ENCODE results near the gene DLGAP3.

DNA sequence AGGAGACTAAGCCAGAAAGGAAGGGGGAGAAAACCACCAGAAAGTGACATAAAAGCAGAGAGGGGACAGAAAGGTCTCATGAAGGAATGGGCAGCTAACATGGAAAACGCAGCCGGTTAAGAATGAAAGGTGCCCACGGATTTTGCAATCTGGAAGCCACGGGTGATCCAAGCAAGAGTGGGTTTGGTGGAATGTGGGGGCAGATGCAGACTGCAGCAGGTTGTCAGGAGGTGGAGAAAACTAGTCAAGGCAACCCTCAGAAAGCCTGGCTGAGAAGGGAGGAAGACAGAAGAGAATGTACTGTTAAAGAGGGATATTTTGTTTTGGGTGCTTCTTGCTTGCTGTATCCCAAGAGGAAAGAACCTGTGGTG is 57.3 kb downstream of the DLGAP3 start:
- TF ChIP-seq, protein P1, sequence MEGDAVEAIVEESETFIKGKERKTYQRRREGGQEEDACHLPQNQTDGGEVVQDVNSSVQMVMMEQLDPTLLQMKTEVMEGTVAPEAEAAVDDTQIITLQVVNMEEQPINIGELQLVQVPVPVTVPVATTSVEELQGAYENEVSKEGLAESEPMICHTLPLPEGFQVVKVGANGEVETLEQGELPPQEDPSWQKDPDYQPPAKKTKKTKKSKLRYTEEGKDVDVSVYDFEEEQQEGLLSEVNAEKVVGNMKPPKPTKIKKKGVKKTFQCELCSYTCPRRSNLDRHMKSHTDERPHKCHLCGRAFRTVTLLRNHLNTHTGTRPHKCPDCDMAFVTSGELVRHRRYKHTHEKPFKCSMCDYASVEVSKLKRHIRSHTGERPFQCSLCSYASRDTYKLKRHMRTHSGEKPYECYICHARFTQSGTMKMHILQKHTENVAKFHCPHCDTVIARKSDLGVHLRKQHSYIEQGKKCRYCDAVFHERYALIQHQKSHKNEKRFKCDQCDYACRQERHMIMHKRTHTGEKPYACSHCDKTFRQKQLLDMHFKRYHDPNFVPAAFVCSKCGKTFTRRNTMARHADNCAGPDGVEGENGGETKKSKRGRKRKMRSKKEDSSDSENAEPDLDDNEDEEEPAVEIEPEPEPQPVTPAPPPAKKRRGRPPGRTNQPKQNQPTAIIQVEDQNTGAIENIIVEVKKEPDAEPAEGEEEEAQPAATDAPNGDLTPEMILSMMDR (IDR thresholded peaks at IDR 0.05), result no peak
- TF ChIP-seq POLR2AphosphoS5 (IDR thresholded peaks at IDR 0.05; ENCODE audit: insufficient read depth in 1 of 2, low read depth in 1 of 2), result no peak
- no peak for TF ChIP-seq POLR2A (IDR thresholded peaks at IDR 0.05)
